Keratinocyte (primary cell): ENCODE data around the gene IL5RA. TPM values are rescaled to one million over a fixed set of nuclear protein-coding genes. Genes with fewer than 3 reads are reported as not detected.

Experiments used
- DNase-seq: peaks from one replicate; pipeline ENCODE4 v3.0.0-alpha.2; 2011; ENCODE audit warnings: low read depth, missing footprints, low spot score
- FAIRE-seq: peaks from 2 replicates; lab custom pipeline; 2011; peaks lifted over from hg19 to GRCh38; lab: Jason Lieb, UNC
- H2AFZ ChIP-seq: 2 replicates; pipeline ENCODE4 v1.6.0; 2012; ENCODE audit warnings: low read length, control low read depth, inconsistent platforms; ENCODE audit not compliant: control insufficient read depth
- H3K27ac ChIP-seq: 2 replicates; pipeline ENCODE4 v1.5.1; 2011; ENCODE audit warnings: low read length; ENCODE audit not compliant: control insufficient read depth, insufficient read depth
- H3K27me3 ChIP-seq: 3 replicates; pipeline ENCODE4 v1.6.0; 2011; ENCODE audit warnings: low read length; ENCODE audit not compliant: control insufficient read depth, insufficient read depth; ENCODE audit errors: extremely low read depth
- H3K36me3 ChIP-seq, 2 experiments: 2 replicates in 1 of 2; 3 replicates in 1 of 2; pipeline ENCODE4 v1.5.1; 2011; ENCODE audit warnings: low read length in 2 of 2, mild to moderate bottlenecking in 1 of 2; ENCODE audit not compliant: control insufficient read depth in 2 of 2, insufficient read depth in 2 of 2; ENCODE audit errors: extremely low read depth in 1 of 2
- H3K4me1 ChIP-seq: 3 replicates; pipeline ENCODE4 v1.5.1; 2011; ENCODE audit warnings: low read length; ENCODE audit not compliant: control insufficient read depth, insufficient read depth; ENCODE audit errors: extremely low read depth
- H3K4me2 ChIP-seq: 3 replicates; pipeline ENCODE4 v1.6.0; 2011; ENCODE audit warnings: low read depth, low read length; ENCODE audit not compliant: control insufficient read depth, insufficient read depth; ENCODE audit errors: extremely low read depth
- H3K4me3 ChIP-seq, 3 experiments: fragments of 200-600 bp in 1 of 3; sonication (generic) in 1 of 3; 2 replicates in 2 of 3; 3 replicates in 1 of 3; pipeline ENCODE4 v1.5.1; 2011 to 2016; ENCODE audit warnings: low read length in 3 of 3, mild to moderate bottlenecking in 3 of 3, control low read depth in 2 of 3, inconsistent platforms in 1 of 3, low read depth in 1 of 3, mixed read lengths in 1 of 3, mixed run types in 1 of 3, moderate library complexity in 1 of 3; ENCODE audit not compliant: control insufficient read depth in 2 of 3, insufficient read depth in 2 of 3; ENCODE audit errors: extremely low read depth in 1 of 3
- H3K79me2 ChIP-seq: 2 replicates; pipeline ENCODE4 v1.6.0; 2012; ENCODE audit warnings: low read length; ENCODE audit not compliant: control insufficient read depth, insufficient read depth
- H3K9ac ChIP-seq: 3 replicates; pipeline ENCODE4 v1.6.0; 2011; ENCODE audit warnings: low read length; ENCODE audit not compliant: control insufficient read depth, insufficient read depth; ENCODE audit errors: extremely low read depth
- H3K9me1 ChIP-seq: 3 replicates; pipeline ENCODE4 v1.6.0; 2011; ENCODE audit warnings: low read length; ENCODE audit not compliant: control insufficient read depth, insufficient read depth; ENCODE audit errors: extremely low read depth
- H3K9me3 ChIP-seq: 2 replicates; pipeline ENCODE4 v1.5.1; 2012; ENCODE audit warnings: low read depth, low read length; ENCODE audit not compliant: control insufficient read depth
- H4K20me1 ChIP-seq: 3 replicates; pipeline ENCODE4 v1.6.0; 2011; ENCODE audit warnings: low read length; ENCODE audit not compliant: control insufficient read depth, insufficient read depth; ENCODE audit errors: extremely low read depth
- CTCF ChIP-seq, 3 experiments: IDR thresholded peaks in 1 of 3; conservative IDR thresholded peaks in 1 of 3; optimal IDR thresholded peaks in 1 of 3; 2 replicates in 2 of 3; 3 replicates in 1 of 3; pipeline versions ENCODE3 to v1.5.1; 2011; ENCODE audit warnings: low read length in 3 of 3, mild to moderate bottlenecking in 3 of 3, moderate library complexity in 2 of 3, control low read depth in 1 of 3, inconsistent platforms in 1 of 3; ENCODE audit not compliant: insufficient read depth in 2 of 3; ENCODE audit errors: extremely low read depth in 1 of 3
- EZH2 ChIP-seq: IDR thresholded peaks from one replicate; pipeline ENCODE4 v1.6.1; 2012; ENCODE audit warnings: inconsistent platforms, mild to moderate bottlenecking, low read length, moderate library complexity
- dilution Hi-C: fragments of 300-500 bp; cut with MboI; formaldehyde crosslinking; loops from one replicate; pipeline ENCODE4 v1.7.0; 2020; ENCODE audit warnings: low sequenced_read_pairs; ENCODE audit not compliant: extremely low pct_ligation_motif_present
- polyA plus RNA-seq, 5 experiments: library from polyadenylated mRNA; depleted of rRNA in 3 of 5; stranded (reverse) in 3 of 5; stranded (forward) in 1 of 5; unstranded in 1 of 5; fragments of >200 nt; gene quantifications; 1 replicate in 1 of 5; 2 replicates in 3 of 5; 3 replicates in 1 of 5; pipeline versions ENCODE4 v1.2.1 to v1.2.3, GENCODE V29; 2011 to 2012; ENCODE audit warnings: missing spikeins in 2 of 5, low read depth in 1 of 5, low replicate concordance in 1 of 5

The IL5RA gene
- polyA plus RNA-seq, 1 donor (not counting 4 experiments of a cell fraction or from before 2014, with no cell fraction given): not detected

DNA sequence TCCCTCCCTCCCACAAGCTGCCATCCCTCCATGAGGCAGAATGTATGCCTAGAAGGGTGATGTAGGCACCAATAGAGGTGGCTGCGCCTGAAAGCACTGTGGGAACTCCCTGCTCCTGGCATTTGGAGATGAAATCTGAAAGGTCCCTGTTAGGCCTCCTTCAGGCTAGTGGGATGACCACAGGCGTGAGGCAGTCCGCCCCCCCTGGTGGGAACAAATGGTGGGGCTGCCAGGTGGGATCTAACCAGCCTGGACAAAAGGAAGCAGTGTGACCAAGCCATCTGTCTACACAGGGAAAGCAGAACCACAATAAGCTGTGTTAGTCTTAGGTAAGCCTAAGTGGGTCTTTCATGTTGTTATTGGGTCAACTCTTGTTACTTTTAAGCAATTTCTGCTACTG lies 25.3 kb downstream of the IL5RA start:
- no peaks in the 10 kb centered on the region for H3K9me1 ChIP-seq
- H3K9me3 ChIP-seq: no peaks in the 10 kb centered on the region
- H3K4me2 ChIP-seq: no peak overlapping the region
- no peak overlapping the region for H3K9ac ChIP-seq
- FAIRE-seq (no peak), DNase-seq (no peak)
- no peaks in the 10 kb centered on the region for H3K36me3 ChIP-seq
- no peak overlapping the region for H2AFZ ChIP-seq
- no peaks in the 10 kb centered on the region for H4K20me1 ChIP-seq
- H3K79me2 ChIP-seq: no peaks in the 10 kb centered on the region
- no peaks in the 10 kb centered on the region for H3K4me1 ChIP-seq
- no peak overlapping the region for H3K27ac ChIP-seq
- H3K4me3 ChIP-seq: no peak overlapping the region
- dilution Hi-C loops: no loop called here
- TF ChIP-seq CTCF (optimal IDR thresholded peaks at IDR 0.05 in 1 of 3, IDR thresholded peaks at IDR 0.05 in 1 of 3, conservative IDR thresholded peaks at IDR 0.05 in 1 of 3; ENCODE audit: extremely low read depth in 1 of 3, insufficient read depth in 2 of 3, low read length in 3 of 3) (no peak), EZH2 (no peak)
- H3K27me3 ChIP-seq: no peaks in the 10 kb centered on the region

DNA sequence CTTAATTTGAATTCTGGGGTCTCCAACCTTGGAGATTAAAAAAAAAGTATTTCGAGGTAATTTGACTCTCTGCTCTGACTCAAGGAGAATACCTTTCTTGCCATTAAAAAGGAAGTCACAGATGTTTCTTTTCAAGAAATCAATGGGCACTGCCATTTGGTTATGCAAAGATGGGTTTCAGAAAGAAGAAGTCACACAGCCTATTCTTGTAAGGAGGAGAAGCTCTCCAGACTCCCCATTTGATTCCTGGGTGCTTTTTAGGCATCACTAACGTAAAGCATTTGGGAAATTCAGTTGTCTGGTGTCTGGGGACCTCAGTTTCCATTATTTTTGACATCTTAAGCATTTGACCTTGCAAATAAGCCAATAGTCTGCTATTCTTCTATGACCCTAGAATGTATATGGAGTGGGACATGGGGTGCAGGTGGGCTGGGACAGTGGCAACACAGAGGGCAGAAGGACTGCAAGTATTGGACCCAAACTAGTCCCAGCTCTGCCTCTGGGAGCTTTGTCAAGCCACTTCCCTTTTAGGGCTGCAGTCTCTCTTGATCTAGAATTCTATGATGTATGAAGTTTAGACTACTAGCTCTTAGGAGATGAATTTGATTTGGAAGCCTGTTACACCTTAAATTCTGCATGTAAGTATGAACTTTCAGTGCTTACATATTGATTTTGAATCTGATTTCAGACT lies 27.8 kb downstream of the IL5RA start:
- Histone ChIP-seq H2AFZ (no peak overlapping the region), H3K27me3 (no peaks in the 10 kb centered on the region), H3K4me3 (no peak overlapping the region), H4K20me1 (no peaks in the 10 kb centered on the region), H3K79me2 (no peaks in the 10 kb centered on the region), H3K9me3 (no peaks in the 10 kb centered on the region), H3K36me3 (no peaks in the 10 kb centered on the region), H3K9ac (no peak overlapping the region), H3K4me1 (no peaks in the 10 kb centered on the region), H3K27ac (no peak overlapping the region), H3K9me1 (no peaks in the 10 kb centered on the region), H3K4me2 (no peak overlapping the region)
- dilution Hi-C loops: no loop called here
- TF ChIP-seq CTCF (optimal IDR thresholded peaks at IDR 0.05 in 1 of 3, IDR thresholded peaks at IDR 0.05 in 1 of 3, conservative IDR thresholded peaks at IDR 0.05 in 1 of 3; ENCODE audit: extremely low read depth in 1 of 3, insufficient read depth in 2 of 3, low read length in 3 of 3): no peak
- no peak for TF ChIP-seq EZH2
- FAIRE-seq: no peak
- no peak for DNase-seq
